ENCODE results near the gene ITIH5.

The ITIH5 gene

GRCh38 chr10:7551950-7552716 is 114.6 kb downstream of the ITIH5 start:
- no peak overlapping the region for H3K4me3 ChIP-seq (ENCODE audit: low read depth, low read length)
- no peak for DNase-seq (ENCODE audit: low read depth)
- TF ChIP-seq MAX (IDR thresholded peaks at IDR 0.05; ENCODE audit: low read depth, low read length): no peak
- TF ChIP-seq MYC (IDR thresholded peaks at IDR 0.05; ENCODE audit: low read depth, low read length): no peak
- TF ChIP-seq POLR2A (IDR thresholded peaks at IDR 0.05; ENCODE audit: extremely low read depth, insufficient read length): no peak
- TF ChIP-seq CTCF (IDR thresholded peaks at IDR 0.05; ENCODE audit: low read depth, low read length): no peak

- TF ChIP-seq MYC (IDR thresholded peaks at IDR 0.05; ENCODE audit: low read depth, low read length) (no peak), MAX (IDR thresholded peaks at IDR 0.05; ENCODE audit: low read depth, low read length) (no peak), CTCF (IDR thresholded peaks at IDR 0.05; ENCODE audit: low read depth, low read length) (no peak), POLR2A (IDR thresholded peaks at IDR 0.05; ENCODE audit: extremely low read depth, insufficient read length) (no peak)
- H3K4me3 ChIP-seq (ENCODE audit: low read depth, low read length): no peak overlapping the region
- no peak for DNase-seq (ENCODE audit: low read depth)
Measured at GRCh38 chr10:7551289-7551688, 115.5 kb downstream of the ITIH5 start.

- DNase-seq (ENCODE audit: low read depth): no peak
- no peak overlapping the region for H3K4me3 ChIP-seq (ENCODE audit: low read depth, low read length)
Measured at GRCh38 chr10:7550013-7550412, 116.8 kb downstream of the ITIH5 start.

GRCh38 chr10:7547829-7548228 is 118.9 kb downstream of the ITIH5 start:
- DNase-seq (ENCODE audit: low read depth): no peak
- H3K4me3 ChIP-seq (ENCODE audit: low read depth, low read length): no peak overlapping the region

More at GRCh38 chr10:7550013-7550412, 116.8 kb downstream of the ITIH5 start:
- TF ChIP-seq POLR2A (IDR thresholded peaks at IDR 0.05; ENCODE audit: extremely low read depth, insufficient read length): no peak
- TF ChIP-seq MAX (IDR thresholded peaks at IDR 0.05; ENCODE audit: low read depth, low read length): no peak
- TF ChIP-seq CTCF (IDR thresholded peaks at IDR 0.05; ENCODE audit: low read depth, low read length): no peak
- TF ChIP-seq MYC (IDR thresholded peaks at IDR 0.05; ENCODE audit: low read depth, low read length): no peak

GRCh38 chr10:7547206-7547605 is 119.6 kb downstream of the ITIH5 start:
- TF ChIP-seq MAX (IDR thresholded peaks at IDR 0.05; ENCODE audit: low read depth, low read length) (no peak), CTCF (IDR thresholded peaks at IDR 0.05; ENCODE audit: low read depth, low read length) (no peak), POLR2A (IDR thresholded peaks at IDR 0.05; ENCODE audit: extremely low read depth, insufficient read length) (no peak), MYC (IDR thresholded peaks at IDR 0.05; ENCODE audit: low read depth, low read length) (no peak)
- H3K4me3 ChIP-seq (ENCODE audit: low read depth, low read length): no peak overlapping the region

More at GRCh38 chr10:7547829-7548228, 118.9 kb downstream of the ITIH5 start:
- TF ChIP-seq POLR2A (IDR thresholded peaks at IDR 0.05; ENCODE audit: extremely low read depth, insufficient read length) (no peak), MAX (IDR thresholded peaks at IDR 0.05; ENCODE audit: low read depth, low read length) (no peak), MYC (IDR thresholded peaks at IDR 0.05; ENCODE audit: low read depth, low read length) (no peak), CTCF (IDR thresholded peaks at IDR 0.05; ENCODE audit: low read depth, low read length) (no peak)

More at GRCh38 chr10:7547206-7547605, 119.6 kb downstream of the ITIH5 start:
- no peak for DNase-seq (ENCODE audit: low read depth)

Measured in NB4 (cell line).